H1 (cell line): ENCODE data around the gene THADA. TPM values are rescaled to one million over a fixed set of nuclear protein-coding genes. Genes with fewer than 3 reads are reported as not detected.

Experiments
- CTCF ChIA-PET: fragments of 300-600 bp; sonication (Branson Sonifier 250); formaldehyde crosslinking; loops from one replicate; lab custom pipeline; 2021; ENCODE audit not compliant: partially characterized antibody; lab: Charles Lee
- POLR2A ChIA-PET: fragments of 300-600 bp; sonication (Branson Sonifier 250); formaldehyde crosslinking; loops from one replicate; lab custom pipeline; 2021; ENCODE audit warnings: inconsistent platforms; ENCODE audit not compliant: partially characterized antibody; lab: Charles Lee
- DNase-seq, 2 experiments: peaks; one replicate each; pipeline versions ENCODE4 v3.0.0 to v3.0.0-alpha.2; 2010 to 2022; ENCODE audit warnings: low spot score in 2 of 2, low read depth in 1 of 2, mixed read lengths in 1 of 2
- FAIRE-seq: peaks from 2 replicates; lab custom pipeline; 2011; peaks lifted over from hg19 to GRCh38; lab: Jason Lieb, UNC
- H2AFZ ChIP-seq: 2 replicates; pipeline ENCODE4 v1.8.1; 2012; ENCODE audit warnings: low read length, inconsistent platforms
- H2AK5ac ChIP-seq: 2 replicates; pipeline ENCODE4 v1.6.1; 2013; ENCODE audit warnings: low read depth, low read length
- H2BK120ac ChIP-seq: replicated peaks from 2 replicates; pipeline ENCODE3; 2013; ENCODE audit warnings: low read depth, low read length, inconsistent platforms
- H2BK12ac ChIP-seq: 2 replicates; pipeline ENCODE4 v1.6.1; 2013; ENCODE audit warnings: low read depth, low read length
- H2BK15ac ChIP-seq: 2 replicates; pipeline ENCODE4 v1.6.1; 2013; ENCODE audit warnings: low read length
- H2BK20ac ChIP-seq: 2 replicates; pipeline ENCODE4 v1.6.1; 2013; ENCODE audit warnings: low read length
- H2BK5ac ChIP-seq: 2 replicates; pipeline ENCODE4 v1.6.1; 2013; ENCODE audit warnings: low read depth, low read length
- H3K14ac ChIP-seq: 2 replicates; pipeline ENCODE4 v1.6.1; 2013; ENCODE audit warnings: inconsistent platforms; ENCODE audit not compliant: insufficient read length
- H3K18ac ChIP-seq: 2 replicates; pipeline ENCODE4 v1.6.1; 2013; ENCODE audit warnings: low read length; ENCODE audit errors: extremely low read depth
- H3K23ac ChIP-seq: 2 replicates; pipeline ENCODE4 v1.6.1; 2013; ENCODE audit warnings: inconsistent platforms; ENCODE audit not compliant: insufficient read length
- H3K23me2 ChIP-seq: 2 replicates; pipeline ENCODE4 v1.6.1; 2013; ENCODE audit warnings: low read depth, low read length
- H3K27ac ChIP-seq: 2 replicates; pipeline ENCODE4 v1.6.1; 2011; ENCODE audit warnings: low read depth, low read length, inconsistent platforms
- H3K27me3 ChIP-seq, 4 experiments: replicated peaks in 1 of 4; 1 replicate in 1 of 4; 2 replicates in 3 of 4; pipeline versions ENCODE4 v1.6.1 to v1.8.1; 2011 to 2013; ENCODE audit warnings: low read length in 3 of 4, mild to moderate bottlenecking in 3 of 4, inconsistent platforms in 2 of 4, mixed read lengths in 2 of 4, moderate library complexity in 1 of 4; ENCODE audit not compliant: control insufficient read depth in 3 of 4, insufficient read depth in 3 of 4; ENCODE audit errors: extremely low read depth in 1 of 4
- H3K36me3 ChIP-seq, 4 experiments: 2 replicates each; pipeline versions ENCODE4 v1.6.1 to v1.8.1; 2011 to 2013; ENCODE audit warnings: mild to moderate bottlenecking in 4 of 4, low read length in 3 of 4, moderate library complexity in 2 of 4, control low read depth in 1 of 4, inconsistent platforms in 1 of 4; ENCODE audit not compliant: insufficient read depth in 4 of 4, control insufficient read depth in 2 of 4
- H3K4ac ChIP-seq: replicated peaks from 2 replicates; pipeline ENCODE3; 2013; ENCODE audit warnings: low read length, low read depth, mixed read lengths, inconsistent platforms; ENCODE audit not compliant: insufficient read length
- H3K4me1 ChIP-seq, 4 experiments: replicated peaks in 1 of 4; 1 replicate in 1 of 4; 2 replicates in 3 of 4; pipeline versions ENCODE4 v1.6.1 to v1.8.1; 2011 to 2013; ENCODE audit warnings: low read length in 3 of 4, inconsistent platforms in 2 of 4, mixed read lengths in 1 of 4; ENCODE audit not compliant: insufficient read depth in 4 of 4, control insufficient read depth in 3 of 4
- H3K4me2 ChIP-seq, 2 experiments: 2 replicates each; pipeline versions ENCODE4 v1.6.1 to v1.8.1; 2011 to 2013; ENCODE audit warnings: low read depth in 2 of 2, low read length in 2 of 2, control low read depth in 1 of 2, inconsistent platforms in 1 of 2, mild to moderate bottlenecking in 1 of 2; ENCODE audit not compliant: insufficient read depth in 1 of 2
- H3K4me3 ChIP-seq, 4 experiments: fragments of 200-600, 300-600 bp in 1 of 4; sonication (generic), shearing (Covaris generic), sonication (Bioruptor Twin) in 1 of 4; 2 replicates each; pipeline versions ENCODE4 v1.5.1 to v1.8.1; 2011 to 2016; ENCODE audit warnings: low read length in 4 of 4, low read depth in 3 of 4, control low read depth in 2 of 4, inconsistent platforms in 2 of 4, mild to moderate bottlenecking in 2 of 4, mixed read lengths in 1 of 4, moderate library complexity in 1 of 4; ENCODE audit not compliant: insufficient read depth in 2 of 4; ENCODE audit errors: extremely low read depth in 1 of 4
- H3K56ac ChIP-seq: replicated peaks from 2 replicates; pipeline ENCODE3; 2013; ENCODE audit warnings: low read depth, mild to moderate bottlenecking, mixed read lengths, low read length, inconsistent platforms; ENCODE audit not compliant: insufficient read length
- H3K79me1 ChIP-seq: 2 replicates; pipeline ENCODE4 v1.6.1; 2013; ENCODE audit warnings: low read depth, low read length, control low read depth
- H3K79me2 ChIP-seq, 2 experiments: 2 replicates each; pipeline versions ENCODE4 v1.6.1 to v1.8.1; 2012 to 2013; ENCODE audit warnings: low read length in 2 of 2, mild to moderate bottlenecking in 2 of 2, inconsistent platforms in 1 of 2; ENCODE audit not compliant: insufficient read depth in 2 of 2, control insufficient read depth in 1 of 2
- H3K9ac ChIP-seq, 4 experiments: replicated peaks in 1 of 4; 1 replicate in 1 of 4; 2 replicates in 3 of 4; pipeline versions ENCODE4 v1.6.1 to v1.8.1; 2011 to 2013; ENCODE audit warnings: low read depth in 3 of 4, low read length in 3 of 4, control low read depth in 2 of 4, mild to moderate bottlenecking in 2 of 4, moderate library complexity in 2 of 4, inconsistent platforms in 1 of 4; ENCODE audit errors: extremely low read depth in 1 of 4
- H3K9me3 ChIP-seq, 2 experiments: 2 replicates each; pipeline versions ENCODE4 v1.6.1 to v1.8.1; 2012 to 2013; ENCODE audit warnings: mild to moderate bottlenecking in 2 of 2, moderate library complexity in 2 of 2, control low read depth in 1 of 2, inconsistent platforms in 1 of 2, low read depth in 1 of 2, low read length in 1 of 2, mixed read lengths in 1 of 2; ENCODE audit not compliant: insufficient read depth in 2 of 2
- H4K20me1 ChIP-seq, 2 experiments: replicated peaks in 1 of 2; 2 replicates each; pipeline versions ENCODE3 to v1.8.1; 2011 to 2013; ENCODE audit warnings: inconsistent platforms in 2 of 2, low read length in 2 of 2, mild to moderate bottlenecking in 1 of 2; ENCODE audit not compliant: insufficient read depth in 2 of 2, control insufficient read depth in 1 of 2
- H4K5ac ChIP-seq: 2 replicates; pipeline ENCODE4 v1.6.1; 2013; ENCODE audit warnings: low read length, low read depth, mixed read lengths, inconsistent platforms; ENCODE audit not compliant: insufficient read length
- H4K8ac ChIP-seq: 2 replicates; pipeline ENCODE4 v1.8.0; 2013; ENCODE audit warnings: mild to moderate bottlenecking, moderate library complexity, low read length, inconsistent platforms; ENCODE audit not compliant: insufficient read depth; ENCODE audit errors: extremely low read depth
- H4K91ac ChIP-seq: replicated peaks from 2 replicates; pipeline ENCODE3; 2013; ENCODE audit warnings: low read length, mixed read lengths, inconsistent platforms; ENCODE audit not compliant: insufficient read length
- CBX8 ChIP-seq: fragments of 300-800, 300-1000 bp; sonication (generic); IDR thresholded peaks from 2 replicates; pipeline ENCODE4 v1.7.1; 2016; ENCODE audit warnings: low read depth, low read length, borderline replicate concordance
- CEBPB ChIP-seq: IDR thresholded peaks from 2 replicates; pipeline ENCODE4 v1.6.1; 2012; ENCODE audit warnings: low read depth, low read length
- GABPA ChIP-seq: IDR thresholded peaks from 2 replicates; pipeline ENCODE4 v1.6.1; 2011; ENCODE audit warnings: mild to moderate bottlenecking, low read length, moderate library complexity, borderline replicate concordance; ENCODE audit not compliant: insufficient read depth
- JUND ChIP-seq: IDR thresholded peaks from 2 replicates; pipeline ENCODE4 v1.6.1; 2011; ENCODE audit warnings: mild to moderate bottlenecking, improper control_type of control experiment, low read length
- SIX5 ChIP-seq: IDR thresholded peaks from 2 replicates; pipeline ENCODE4 v1.6.1; 2011; ENCODE audit warnings: mild to moderate bottlenecking, low read depth, low read length
- TAF7 ChIP-seq: optimal IDR thresholded peaks from 2 replicates; pipeline ENCODE3; 2011; ENCODE audit warnings: low read depth, mild to moderate bottlenecking, inconsistent platforms, low read length, moderate library complexity, borderline replicate concordance
- TEAD4 ChIP-seq: IDR thresholded peaks from 2 replicates; pipeline ENCODE4 v1.6.1; 2012; ENCODE audit warnings: low read depth, low read length, inconsistent platforms, mixed read lengths
- YY1 ChIP-seq: IDR thresholded peaks from 2 replicates; pipeline ENCODE4 v1.6.1; 2011; ENCODE audit warnings: low read depth, mild to moderate bottlenecking, low read length
- ZNF274 ChIP-seq: IDR thresholded peaks from 2 replicates; pipeline ENCODE4 v1.7.0; 2012; ENCODE audit warnings: low read length, borderline replicate concordance; ENCODE audit errors: extremely low read depth
- WGBS, 2 experiments: shearing (Covaris generic) in 1 of 2; methylation state at CpG; one replicate each; pipeline versions ENCODE4 v1.1.6 to v1.1.7; 2013 to 2015; ENCODE audit warnings: low lambda C conversion rate in 2 of 2, mixed read lengths in 2 of 2, inconsistent platforms in 1 of 2, low coverage in 1 of 2, missing lambda C conversion rate in 1 of 2; ENCODE audit not compliant: insufficient replicate concordance in 2 of 2, insufficient coverage in 1 of 2, insufficient read length in 1 of 2; ENCODE audit errors: extremely low coverage in 1 of 2, missing lambda C conversion rate in 1 of 2; 5-methylcytosine and 5-hydroxymethylcytosine counted together
- polyA plus RNA-seq, 7 experiments: library from polyadenylated mRNA; depleted of rRNA in 3 of 7; stranded (reverse) in 5 of 7; unstranded in 2 of 7; fragments of >200 nt in 5 of 7; fragments of 200-250 nt in 2 of 7; gene quantifications; 1 replicate in 5 of 7; 2 replicates in 1 of 7; 4 replicates in 1 of 7; pipeline versions ENCODE4 v1.2.1 to v1.2.3, GENCODE V29; 2011 to 2013; ENCODE audit warnings: missing spikeins in 2 of 7, mixed read lengths in 2 of 7
- total RNA-seq: library from RNA; stranded (reverse); fragmentation: NEBNext Ultra II Directional; extraction: Animal tissue kit (Norgen Biotek cat#: 25700); gene quantifications from 2 replicates; pipeline ENCODE4 v1.2.1, GENCODE V29; 2021
- TF ChIP-seq, protein P1 (sequence below): IDR thresholded peaks from 2 replicates; pipeline ENCODE4 v1.6.1; 2012; ENCODE audit warnings: inconsistent platforms

The THADA gene
- total and polyA plus RNA-seq, 2 of the 8 experiments (the other 6 are each of a cell fraction or from before 2014, with no cell fraction given) = 22.4 to 26.8 TPM

DNA sequence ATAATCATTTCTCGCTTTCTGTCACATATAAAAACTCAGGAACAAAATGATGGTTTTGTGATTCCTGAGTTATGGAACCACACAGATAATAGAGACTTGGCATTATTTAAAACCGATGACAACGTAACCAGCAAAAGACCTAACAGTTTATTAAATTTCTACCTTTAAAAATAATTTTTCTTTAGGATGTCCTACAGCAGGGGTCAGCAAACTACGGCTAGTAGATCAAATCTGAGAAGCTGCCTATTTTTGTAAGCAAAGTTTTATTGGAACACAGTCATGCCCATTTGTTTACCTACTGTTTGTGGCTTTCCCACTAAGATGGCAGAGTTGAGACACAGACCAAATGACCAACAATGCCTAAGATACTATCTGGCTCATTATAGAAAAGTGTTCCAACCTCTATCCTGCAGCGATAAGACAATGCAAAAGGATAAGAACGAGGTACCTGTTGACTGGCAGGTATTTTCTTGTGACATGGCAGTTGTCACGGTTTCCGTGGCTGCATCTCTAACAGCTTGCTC is 316.5 kb downstream of the THADA start:
- H3K36me3 ChIP-seq = peaks cover 0 to 5% (median 0%) of the 10 kb centered on the region in 4 experiments; a peak in 3 of 8 replicates
- no peak overlapping the region for H2AFZ ChIP-seq
- H3K9ac ChIP-seq = no peak overlapping the region
- no peak overlapping the region for H3K27ac ChIP-seq
- H3K23ac ChIP-seq = no peak overlapping the region
- H3K79me2 ChIP-seq = no peaks in the 10 kb centered on the region
- ChIA-PET CTCF (interaction anchor here (0.5 to 1.8 kb wide), 6 partner anchors 8 to 175 kb away, joined by 3 to 5 read pairs (median 3); no protein-coding TSS in a partner anchor), POLR2A (interaction anchor here (0.9 to 1.2 kb wide), 2 partner anchors 178 to 271 kb away, joined by 3 read pairs; no protein-coding TSS in a partner anchor)
- no peak overlapping the region for H4K91ac ChIP-seq
- H3K23me2 ChIP-seq = no peaks in the 10 kb centered on the region
- H4K8ac ChIP-seq = no peak overlapping the region
- no peak overlapping the region for H3K4me3 ChIP-seq
- H4K20me1 ChIP-seq = no peaks in the 10 kb centered on the region
- no peak overlapping the region for H2BK120ac ChIP-seq
- no peak overlapping the region for H2BK15ac ChIP-seq
- no peak overlapping the region for H4K5ac ChIP-seq
- no peak for FAIRE-seq
- DNase-seq = no peak
- no peak overlapping the region for H3K14ac ChIP-seq
- no peak overlapping the region for H2BK20ac ChIP-seq
- no peak overlapping the region for H3K56ac ChIP-seq
- H2AK5ac ChIP-seq = no peak overlapping the region
- H2BK5ac ChIP-seq = no peak overlapping the region
- no peak overlapping the region for H2BK12ac ChIP-seq
- H3K9me3 ChIP-seq = peaks cover 5 to 6% of the 10 kb centered on the region in 2 experiments
- no peaks in the 10 kb centered on the region for H3K27me3 ChIP-seq
- no peak overlapping the region for H3K4ac ChIP-seq
- no peak for TF ChIP-seq GABPA
- no peak for TF ChIP-seq JUND
- TF ChIP-seq YY1 = no peak
- no peak for TF ChIP-seq TEAD4
- TF ChIP-seq ZNF274 = no peak
- TF ChIP-seq, protein P1, sequence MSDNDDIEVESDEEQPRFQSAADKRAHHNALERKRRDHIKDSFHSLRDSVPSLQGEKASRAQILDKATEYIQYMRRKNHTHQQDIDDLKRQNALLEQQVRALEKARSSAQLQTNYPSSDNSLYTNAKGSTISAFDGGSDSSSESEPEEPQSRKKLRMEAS = no peak
- TF ChIP-seq CBX8 = no peak
- no peak for TF ChIP-seq SIX5
- TF ChIP-seq TAF7 = no peak
- no peak for TF ChIP-seq CEBPB
- H3K79me1 ChIP-seq = no peaks in the 10 kb centered on the region
- peaks cover 0 to 3% (median 1%) of the 10 kb centered on the region in 4 experiments; a peak in 3 of 7 replicates for H3K4me1 ChIP-seq
- H3K18ac ChIP-seq = no peak overlapping the region
- WGBS, 2 experiments = 91% methylated on average over 8 of the region's 8 CpGs; no CpG with 5 or more reads in 1 of the 2 experiments
- no peak overlapping the region for H3K4me2 ChIP-seq
